Coronary artery (tissue), 2 donors: ENCODE data around the gene ERC2.

Experiments used
- DNase-seq: peaks from one replicate; pipeline ENCODE4 v3.0.0-alpha.2; 2017; ENCODE audit warnings: low spot score
- H3K27ac ChIP-seq, 2 donors: fragments of 200-600 bp; sonication (generic); one replicate each; pipeline ENCODE4 v1.5.1; 2016 to 2019
- H3K4me3 ChIP-seq: fragments of 200-600 bp; sonication (generic); 2 replicates; pipeline ENCODE4 v1.5.1; 2016; ENCODE audit warnings: mild to moderate bottlenecking, moderate library complexity
- CTCF ChIP-seq: fragments of 200-600 bp; sonication (generic); IDR thresholded peaks from one replicate; pipeline ENCODE4 v1.5.1; 2019; ENCODE audit warnings: antibody characterized with exemption

Gene ERC2

GRCh38 chr3:55591888-55592287 is 876.4 kb downstream of the ERC2 start:
- H3K27ac ChIP-seq, result no peak overlapping the region
- no peak for DNase-seq
- H3K4me3 ChIP-seq, result no peak overlapping the region
- TF ChIP-seq CTCF, result no peak

- H3K4me3 ChIP-seq, result no peak overlapping the region
- DNase-seq, result no peak
- no peak for TF ChIP-seq CTCF
- H3K27ac ChIP-seq, result no peak overlapping the region
Measured at GRCh38 chr3:55588146-55588765, 880.0 kb downstream of the ERC2 start.

- no peak for TF ChIP-seq CTCF
- H3K27ac ChIP-seq, result no peak overlapping the region
- no peak overlapping the region for H3K4me3 ChIP-seq
- DNase-seq, result no peak
Measured at GRCh38 chr3:55585856-55586255, 882.4 kb downstream of the ERC2 start.

- no peak overlapping the region for H3K4me3 ChIP-seq
- no peak for TF ChIP-seq CTCF
- no peak for DNase-seq
- no peak overlapping the region for H3K27ac ChIP-seq
Measured at GRCh38 chr3:55584716-55585368, 883.4 kb downstream of the ERC2 start.

- DNase-seq, result no peak
- Histone ChIP-seq H3K27ac (no peak overlapping the region), H3K4me3 (no peak overlapping the region)
- no peak for TF ChIP-seq CTCF
Measured at GRCh38 chr3:55584030-55584429, 884.2 kb downstream of the ERC2 start.

GRCh38 chr3:55583475-55583874 is 884.8 kb downstream of the ERC2 start:
- TF ChIP-seq CTCF, result no peak
- no peak for DNase-seq
- no peak overlapping the region for H3K4me3 ChIP-seq

GRCh38 chr3:55579496-55579895 is 888.8 kb downstream of the ERC2 start:
- DNase-seq, result no peak
- Histone ChIP-seq H3K4me3 (no peak overlapping the region), H3K27ac (no peak overlapping the region)
- no peak for TF ChIP-seq CTCF

More at GRCh38 chr3:55583475-55583874, 884.8 kb downstream of the ERC2 start:
- H3K27ac ChIP-seq, result no peak overlapping the region
